IMR-90 (cell line): Measurements from ENCODE around the gene TBC1D3C.
"Not testable (repeated sequence)": the region's sequence is repeated elsewhere in the genome, so short reads cannot be mapped to it uniquely, and the experiment has no call there.

ENCODE experiments used
- BHLHE40 ChIP-seq: fragments of 150-350 bp; IDR thresholded peaks from 2 replicates; pipeline ENCODE4 v1.6.1; 2016; ENCODE audit warnings: mild to moderate bottlenecking, low read depth, low read length
- CTCF ChIP-seq: conservative IDR thresholded peaks from 2 replicates; pipeline ENCODE4 v1.5.1; 2012; ENCODE audit warnings: mild to moderate bottlenecking, low read depth, low read length, improper control_type of control experiment
- MAFK ChIP-seq: IDR thresholded peaks from 2 replicates; pipeline ENCODE4 v1.6.1; 2012; ENCODE audit warnings: low read depth, low read length, improper control_type of control experiment
- MAZ ChIP-seq: IDR thresholded peaks from 2 replicates; pipeline ENCODE4 v1.6.1; 2012; ENCODE audit warnings: low read depth, mild to moderate bottlenecking, low read length, improper control_type of control experiment, moderate library complexity, borderline replicate concordance
- MXI1 ChIP-seq: IDR thresholded peaks from 2 replicates; pipeline ENCODE4 v1.6.1; 2012; ENCODE audit warnings: low read depth, mild to moderate bottlenecking, low read length, moderate library complexity, borderline replicate concordance
- NFE2L2 ChIP-seq: fragments of 150-350 bp; IDR thresholded peaks from 2 replicates; pipeline ENCODE4 v1.6.1; 2016; ENCODE audit warnings: low read depth, mild to moderate bottlenecking, low read length
- POLR2A ChIP-seq: IDR thresholded peaks from 2 replicates; pipeline ENCODE4 v1.6.1; 2012; ENCODE audit warnings: mild to moderate bottlenecking, low read depth, low read length
- RAD21 ChIP-seq: IDR thresholded peaks from 2 replicates; pipeline ENCODE4 v1.6.1; 2012; ENCODE audit warnings: low read length, improper control_type of control experiment
- RFX5 ChIP-seq: IDR thresholded peaks from 2 replicates; pipeline ENCODE4 v1.8.0; 2012; ENCODE audit warnings: low read depth, mild to moderate bottlenecking, low read length, moderate library complexity
- TF ChIP-seq, protein P1 (sequence below): fragments of 150-350 bp; IDR thresholded peaks from 2 replicates; pipeline ENCODE4 v1.6.1; 2016; ENCODE audit warnings: low read depth, mild to moderate bottlenecking, low read length, moderate library complexity, borderline replicate concordance

DNA sequence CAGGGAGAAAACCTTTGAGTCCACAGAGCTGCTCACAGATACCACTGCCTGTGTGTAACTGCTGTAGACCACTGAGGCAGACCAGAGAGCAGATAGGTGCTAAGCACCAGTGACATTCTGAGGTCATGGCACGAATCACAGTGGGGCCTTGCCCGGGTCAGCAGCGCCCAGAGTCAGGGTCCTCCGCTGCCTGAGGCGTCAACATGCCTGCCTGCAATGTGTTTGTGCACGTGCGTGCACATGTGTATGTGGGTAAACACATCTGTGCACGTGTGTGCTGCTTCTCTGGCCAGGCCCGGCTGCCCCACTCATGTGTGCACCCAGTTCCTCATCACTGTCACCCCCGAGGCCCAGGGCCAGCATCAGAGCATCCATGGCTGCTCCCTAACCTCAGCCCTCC lies at the start of gene TBC1D3C:
- not testable (repeated sequence) for TF ChIP-seq POLR2A, CTCF, RFX5, RAD21, MAZ, MAFK, NFE2L2, MXI1, BHLHE40
- TF ChIP-seq, protein P1, sequence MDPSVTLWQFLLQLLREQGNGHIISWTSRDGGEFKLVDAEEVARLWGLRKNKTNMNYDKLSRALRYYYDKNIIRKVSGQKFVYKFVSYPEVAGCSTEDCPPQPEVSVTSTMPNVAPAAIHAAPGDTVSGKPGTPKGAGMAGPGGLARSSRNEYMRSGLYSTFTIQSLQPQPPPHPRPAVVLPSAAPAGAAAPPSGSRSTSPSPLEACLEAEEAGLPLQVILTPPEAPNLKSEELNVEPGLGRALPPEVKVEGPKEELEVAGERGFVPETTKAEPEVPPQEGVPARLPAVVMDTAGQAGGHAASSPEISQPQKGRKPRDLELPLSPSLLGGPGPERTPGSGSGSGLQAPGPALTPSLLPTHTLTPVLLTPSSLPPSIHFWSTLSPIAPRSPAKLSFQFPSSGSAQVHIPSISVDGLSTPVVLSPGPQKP = not testable (repeated sequence)
